HFFc6 (cell line): ENCODE measurements around the gene KRIT1. TPM values are rescaled to one million over a fixed set of nuclear protein-coding genes. Genes with fewer than 3 reads are reported as not detected.

Experiments used
- DNase-seq: peaks from one replicate; pipeline ENCODE4 v3.0.0-alpha.2; 2018
- H3K27ac Mint-ChIP-seq: 2 replicates; pipeline ENCODE4 v1.8.0; 2020; ENCODE audit warnings: mild to moderate bottlenecking, mixed read lengths
- H3K27me3 Mint-ChIP-seq: 2 replicates; pipeline ENCODE4 v1.8.0; 2021; ENCODE audit warnings: mild to moderate bottlenecking, moderate library complexity, mixed read lengths; ENCODE audit not compliant: insufficient read depth
- H3K36me3 Mint-ChIP-seq: 2 replicates; pipeline ENCODE4 v1.8.0; 2021; ENCODE audit warnings: low read depth, mixed read lengths
- H3K4me1 Mint-ChIP-seq: 2 replicates; pipeline ENCODE4 v1.8.0; 2020; ENCODE audit warnings: low read depth, mixed read lengths
- H3K4me3 Mint-ChIP-seq: 2 replicates; pipeline ENCODE4 v1.8.0; 2020; ENCODE audit warnings: mild to moderate bottlenecking, moderate library complexity, mixed read lengths
- H3K9me3 Mint-ChIP-seq: 2 replicates; pipeline ENCODE4 v1.8.0; 2020; ENCODE audit warnings: mild to moderate bottlenecking, mixed read lengths
- CTCF ChIP-seq: fragments of 200-600 bp; sonication (generic); IDR thresholded peaks from 2 replicates; pipeline ENCODE4 v1.5.0; 2021; ENCODE audit warnings: antibody characterized with exemption, mild to moderate bottlenecking
- total RNA-seq, 6 experiments: library from RNA; stranded (reverse); fragmentation: NEBNext Ultra II Directional; extraction: Animal tissue kit (Norgen Biotek cat#: 25700); gene quantifications; 2 replicates in 1 of 6; 3 replicates in 5 of 6; pipeline ENCODE4 v1.2.3, GENCODE V29; 2021

KRIT1 gene
- total RNA-seq, 6 experiments from 2014 or later: 25.9 to 29.3 (median 28.0) TPM

DNA sequence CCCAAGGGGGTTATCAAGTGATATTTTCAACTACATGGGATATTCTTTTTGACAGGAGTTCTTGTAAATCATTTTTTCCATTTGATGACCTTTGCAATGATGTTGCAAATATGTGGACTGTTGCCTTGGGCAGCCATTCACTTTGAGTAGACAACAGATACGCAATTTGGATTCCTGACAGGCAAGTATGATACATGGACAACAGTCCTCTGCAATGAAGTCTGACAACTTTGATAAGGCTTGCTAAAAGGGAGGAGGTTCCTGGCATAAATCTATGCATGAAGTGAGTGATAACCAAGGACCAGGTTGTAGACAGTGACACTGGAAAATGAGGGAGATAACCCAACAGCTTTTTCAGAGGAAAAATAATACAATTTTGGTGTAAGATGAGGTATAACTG, 84.4 kb downstream of the KRIT1 start:
- no peaks in the 10 kb centered on the region for H3K9me3 Mint-ChIP-seq
- no peak for TF ChIP-seq CTCF
- no peaks in the 10 kb centered on the region for H3K36me3 Mint-ChIP-seq
- peaks cover 16% of the 10 kb centered on the region for H3K4me1 Mint-ChIP-seq
- no peak for DNase-seq
- H3K27ac Mint-ChIP-seq: no peak overlapping the region
- no peak overlapping the region for H3K4me3 Mint-ChIP-seq
- H3K27me3 Mint-ChIP-seq: peaks cover 4% of the 10 kb centered on the region; the same call in 1 of the 2 replicates

DNA sequence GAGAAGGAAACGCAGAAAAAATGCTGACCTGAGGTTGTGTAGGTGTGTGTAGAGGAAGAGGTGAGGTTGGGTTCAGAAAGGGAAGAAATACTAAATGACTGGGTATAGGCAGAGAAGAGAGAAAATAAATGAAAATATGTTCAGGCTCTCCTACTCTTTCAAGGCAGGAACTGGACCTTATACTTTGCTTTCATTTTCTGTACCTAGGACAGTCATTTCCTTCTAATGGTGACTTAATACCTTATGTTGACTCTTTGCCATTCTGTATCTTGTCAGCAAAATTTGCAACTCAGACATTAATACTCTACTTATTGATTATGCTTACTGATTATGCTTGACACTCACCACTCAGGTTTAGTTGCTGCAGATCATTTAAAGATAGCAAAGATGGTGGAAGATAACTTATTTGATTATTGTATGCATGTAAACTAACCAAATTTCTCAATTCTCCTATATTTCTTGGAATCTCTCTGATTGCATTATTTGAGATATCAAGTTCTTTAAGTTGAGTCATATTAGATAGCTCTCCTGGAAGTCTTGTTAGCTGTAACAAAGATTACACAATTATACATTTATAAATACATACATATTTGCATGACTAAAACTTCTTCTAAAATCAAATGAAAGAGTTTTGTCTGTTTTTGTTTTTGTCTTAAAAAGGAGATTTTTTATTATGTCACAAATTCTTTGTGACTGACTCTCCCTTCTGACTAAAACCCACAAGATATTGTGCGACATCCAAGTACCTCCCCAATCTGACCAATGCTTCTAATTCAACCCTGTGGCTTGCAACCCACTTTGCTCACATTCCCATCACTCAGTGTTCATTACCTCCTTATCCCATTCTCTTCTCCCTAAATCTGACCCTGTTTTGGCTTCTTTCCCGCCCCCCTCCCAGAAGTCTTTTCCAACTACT, 86.8 kb downstream of the KRIT1 start:
- Mint-ChIP-seq H3K9me3 (no peaks in the 10 kb centered on the region), H3K4me3 (peak overlapping the region; percentile 49), H3K27me3 (peaks cover 4% of the 10 kb centered on the region; the same call in 1 of the 2 replicates), H3K4me1 (peaks cover 16% of the 10 kb centered on the region), H3K27ac (peak overlapping the region; percentile 52), H3K36me3 (no peaks in the 10 kb centered on the region)
- TF ChIP-seq CTCF: no peak
- DNase-seq: peak; percentile 71

GRCh38 chr7:92156990-92157389, 88.7 kb downstream of the KRIT1 start:
- no peak overlapping the region for H3K4me3 Mint-ChIP-seq
- TF ChIP-seq CTCF: no peak
- H3K4me1 Mint-ChIP-seq: peaks cover 16% of the 10 kb centered on the region
- H3K27ac Mint-ChIP-seq: no peak overlapping the region
- no peaks in the 10 kb centered on the region for H3K36me3 Mint-ChIP-seq
- H3K27me3 Mint-ChIP-seq: peaks cover 2% of the 10 kb centered on the region; the same call in 1 of the 2 replicates
- DNase-seq: no peak
- H3K9me3 Mint-ChIP-seq: no peaks in the 10 kb centered on the region

DNA sequence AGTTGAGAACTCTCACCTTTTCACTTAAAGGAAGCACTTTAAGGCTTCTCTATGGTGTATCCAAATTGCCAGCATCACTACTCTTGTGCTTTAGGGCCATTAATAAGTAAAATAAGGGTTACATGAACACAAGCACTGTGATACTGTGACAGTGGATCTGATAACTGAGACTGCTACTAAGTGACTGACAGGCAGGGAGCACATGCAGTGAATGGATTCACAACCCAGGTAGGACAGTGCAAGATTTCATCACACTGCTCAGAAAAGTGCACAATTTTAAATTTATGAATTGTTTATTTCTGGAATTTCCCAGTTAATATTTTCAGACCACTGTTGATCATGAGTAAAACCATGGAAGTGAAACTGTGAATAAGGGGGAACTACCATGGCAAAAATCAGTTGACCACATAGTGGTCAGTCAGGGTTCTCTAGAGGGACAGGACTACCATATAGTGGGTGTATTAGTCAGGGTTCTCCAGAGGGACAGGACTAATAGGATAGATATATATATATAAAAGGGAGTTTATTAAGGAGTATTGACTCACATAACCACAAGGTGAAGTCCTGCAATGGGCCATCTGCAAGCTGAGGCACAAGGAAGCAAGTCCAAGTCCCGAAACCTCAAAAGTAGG, 90.5 kb downstream of the KRIT1 start:
- TF ChIP-seq CTCF: no peak
- Mint-ChIP-seq H3K4me1 (peaks cover 16% of the 10 kb centered on the region), H3K9me3 (no peaks in the 10 kb centered on the region), H3K27ac (no peak overlapping the region), H3K4me3 (no peak overlapping the region), H3K27me3 (peaks cover 2% of the 10 kb centered on the region; the same call in 1 of the 2 replicates), H3K36me3 (no peaks in the 10 kb centered on the region)
- no peak for DNase-seq

- no peak overlapping the region for H3K27ac Mint-ChIP-seq
- H3K36me3 Mint-ChIP-seq: no peaks in the 10 kb centered on the region
- H3K9me3 Mint-ChIP-seq: no peaks in the 10 kb centered on the region
Observed at GRCh38 chr7:92150450-92151017, 95.2 kb downstream of the KRIT1 start.

More at GRCh38 chr7:92150450-92151017, 95.2 kb downstream of the KRIT1 start:
- H3K27me3 Mint-ChIP-seq: no peaks in the 10 kb centered on the region
- H3K4me1 Mint-ChIP-seq: no peaks in the 10 kb centered on the region
- no peak for TF ChIP-seq CTCF
- DNase-seq: no peak
- H3K4me3 Mint-ChIP-seq: no peak overlapping the region
